GM23338 (cell line): ENCODE results near the gene ST7L. TPM values are rescaled to one million over a fixed set of nuclear protein-coding genes. Genes with fewer than 3 reads are reported as not detected.

Experiments
- ATAC-seq: fragments of 200-7000 bp; cut with Tn5 transposase; 3 replicates; pipeline ENCODE4 v1.9.1; 2020
- DNase-seq: peaks from one replicate; pipeline ENCODE4 v3.0.0-alpha.2; 2015; ENCODE audit warnings: low spot score
- H2AFZ ChIP-seq: fragments of 200-600 bp; sonication (generic); 2 replicates; pipeline ENCODE4 v1.8.0; 2016; ENCODE audit warnings: antibody characterized with exemption, mild to moderate bottlenecking, moderate library complexity
- H3F3A ChIP-seq: fragments of 200-600 bp; sonication (generic); replicated peaks from 2 replicates; pipeline ENCODE4 v1.8.0; 2017; ENCODE audit warnings: antibody characterized with exemption, mixed run types, low read depth
- H3K27ac ChIP-seq: fragments of 200-600 bp; sonication (generic); 2 replicates; pipeline ENCODE4 v1.6.1; 2016; ENCODE audit warnings: low read depth
- H3K27me3 ChIP-seq: fragments of 200-600 bp; sonication (generic); 2 replicates; pipeline ENCODE4 v1.8.0; 2016; ENCODE audit warnings: mild to moderate bottlenecking, mixed run types, moderate library complexity; ENCODE audit not compliant: insufficient read depth
- H3K36me3 ChIP-seq: fragments of 200-600 bp; sonication (generic); 2 replicates; pipeline ENCODE4 v1.8.0; 2016; ENCODE audit warnings: mild to moderate bottlenecking; ENCODE audit not compliant: insufficient read depth
- H3K4me1 ChIP-seq: fragments of 200-600 bp; sonication (generic); 2 replicates; pipeline ENCODE4 v1.8.0; 2016; ENCODE audit warnings: mild to moderate bottlenecking, moderate library complexity; ENCODE audit not compliant: insufficient read depth
- H3K4me2 ChIP-seq: fragments of 200-600 bp; sonication (generic); 2 replicates; pipeline ENCODE4 v1.7.1; 2017; ENCODE audit warnings: mixed run types
- H3K4me3 ChIP-seq: fragments of 200-600 bp; sonication (generic); 2 replicates; pipeline ENCODE4 v1.6.1; 2016; ENCODE audit warnings: mixed run types
- H3K79me2 ChIP-seq: fragments of 200-600 bp; sonication (generic); replicated peaks from 2 replicates; pipeline ENCODE4 v1.8.0; 2017; ENCODE audit warnings: mild to moderate bottlenecking; ENCODE audit not compliant: insufficient read depth
- H3K9me2 ChIP-seq: fragments of 200-600 bp; sonication (generic); 2 replicates; pipeline ENCODE4 v1.8.0; 2017; ENCODE audit not compliant: insufficient read depth
- H4K20me1 ChIP-seq: fragments of 200-600 bp; sonication (generic); replicated peaks from 2 replicates; pipeline ENCODE4 v1.8.0; 2017; ENCODE audit warnings: mild to moderate bottlenecking; ENCODE audit not compliant: insufficient read depth
- H3K27ac Mint-ChIP-seq: 2 replicates; pipeline ENCODE4 v1.8.0; 2020; ENCODE audit warnings: inconsistent platforms, mild to moderate bottlenecking, moderate library complexity, mixed read lengths
- H3K27me3 Mint-ChIP-seq: 3 replicates; pipeline ENCODE4 v1.8.0; 2022; ENCODE audit warnings: low read depth, mild to moderate bottlenecking, moderate library complexity, mixed read lengths, inconsistent platforms; ENCODE audit not compliant: insufficient read depth, poor library complexity
- H3K36me3 Mint-ChIP-seq: 3 replicates; pipeline ENCODE4 v1.8.0; 2021; ENCODE audit warnings: low read depth, mild to moderate bottlenecking, inconsistent platforms, moderate library complexity, mixed read lengths
- H3K4me1 Mint-ChIP-seq: 3 replicates; pipeline ENCODE4 v1.8.0; 2020; ENCODE audit warnings: mild to moderate bottlenecking, inconsistent platforms, mixed read lengths
- H3K4me3 Mint-ChIP-seq: 3 replicates; pipeline ENCODE4 v1.8.0; 2021; ENCODE audit warnings: moderate library complexity, mild to moderate bottlenecking, inconsistent platforms, mixed read lengths
- H3K9me3 Mint-ChIP-seq: 3 replicates; pipeline ENCODE4 v1.8.0; 2020; ENCODE audit warnings: moderate library complexity, mild to moderate bottlenecking, inconsistent platforms, mixed read lengths
- ZNF114 ChIP-seq: fragments of 250-450 bp; sonication (Bioruptor Pico); IDR thresholded peaks from 2 replicates; pipeline ENCODE4 v1.5.0; 2020; ENCODE audit warnings: mild to moderate bottlenecking, moderate library complexity
- ZNF462 ChIP-seq: fragments of 250-450 bp; sonication (Bioruptor Pico); IDR thresholded peaks from 2 replicates; pipeline ENCODE4 v1.5.0; 2020; ENCODE audit warnings: mild to moderate bottlenecking, moderate library complexity
- polyA plus RNA-seq: library from polyadenylated mRNA; unstranded; fragments of >200 nt; fragmentation: Nextera tagmentation; extraction: Ambion mirVana; gene quantifications from 2 replicates; pipeline ENCODE4 v1.2.1, GENCODE V29; 2016
- total RNA-seq: library from RNA; depleted of rRNA; stranded (reverse); fragments of >200 nt; shearing (Covaris generic); gene quantifications from 2 replicates; pipeline ENCODE4 v1.2.3, GENCODE V29; 2014
- TF ChIP-seq, protein P1 (sequence below): IDR thresholded peaks from 2 replicates; pipeline ENCODE4 v1.6.1; 2016; ENCODE audit warnings: antibody characterized with exemption
- TF ChIP-seq, protein P2 (sequence below): IDR thresholded peaks from one replicate; pipeline ENCODE4 v1.6.1; 2018; ENCODE audit warnings: antibody characterized with exemption; ENCODE audit not compliant: unreplicated experiment

Gene ST7L
- total and polyA plus RNA-seq, 2 experiments from 2014 or later: 18.2 to 21.0 TPM

DNA sequence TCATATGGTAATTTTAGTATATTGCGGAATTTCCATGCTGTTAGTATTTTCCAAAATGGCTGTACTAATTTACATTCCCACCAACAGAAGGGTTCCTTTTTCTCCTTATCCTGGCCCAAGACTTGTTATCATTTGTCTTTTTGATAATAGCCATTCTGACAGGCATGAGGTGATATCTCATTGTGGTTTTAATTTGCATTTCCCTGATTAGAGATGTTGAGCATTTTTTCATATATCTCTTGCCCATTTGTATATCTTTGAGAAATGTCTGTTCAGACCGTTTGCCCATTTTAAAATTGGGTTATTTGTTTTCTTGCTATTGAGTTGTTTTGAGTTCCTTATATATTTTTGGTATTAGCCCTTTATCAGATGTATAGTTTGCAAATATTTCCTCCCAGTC is 14.7 kb upstream of the ST7L start (continued):
- TF ChIP-seq, protein P1, sequence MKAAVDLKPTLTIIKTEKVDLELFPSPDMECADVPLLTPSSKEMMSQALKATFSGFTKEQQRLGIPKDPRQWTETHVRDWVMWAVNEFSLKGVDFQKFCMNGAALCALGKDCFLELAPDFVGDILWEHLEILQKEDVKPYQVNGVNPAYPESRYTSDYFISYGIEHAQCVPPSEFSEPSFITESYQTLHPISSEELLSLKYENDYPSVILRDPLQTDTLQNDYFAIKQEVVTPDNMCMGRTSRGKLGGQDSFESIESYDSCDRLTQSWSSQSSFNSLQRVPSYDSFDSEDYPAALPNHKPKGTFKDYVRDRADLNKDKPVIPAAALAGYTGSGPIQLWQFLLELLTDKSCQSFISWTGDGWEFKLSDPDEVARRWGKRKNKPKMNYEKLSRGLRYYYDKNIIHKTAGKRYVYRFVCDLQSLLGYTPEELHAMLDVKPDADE: no peak
- TF ChIP-seq ZNF114 (no peak), ZNF462 (no peak)

GRCh38 chr1:112629256-112629655 is 10.3 kb upstream of the ST7L start:
- Histone ChIP-seq H3K36me3 (0 out of 2 replicates have a peak, but pooled peaks cover 3% of the 10 kb centered on the region), H3F3A (no peaks in the 10 kb centered on the region), H3K4me1 (no peaks in the 10 kb centered on the region; the same call in 1 of the 2 replicates), H3K79me2 (peaks cover 100% of the 10 kb centered on the region), H3K27me3 (no peaks in the 10 kb centered on the region), H3K4me3 (no peak overlapping the region), H4K20me1 (peaks cover 84% of the 10 kb centered on the region), H3K9me2 (no peaks in the 10 kb centered on the region), H2AFZ (no peak overlapping the region), H3K27ac (no peak overlapping the region; the same call in 1 of the 2 replicates), H3K4me2 (no peak overlapping the region)
- ATAC-seq: no peak
- H3K27ac Mint-ChIP-seq: no peak overlapping the region
- no peak overlapping the region for H3K4me3 Mint-ChIP-seq
- TF ChIP-seq, protein P2, sequence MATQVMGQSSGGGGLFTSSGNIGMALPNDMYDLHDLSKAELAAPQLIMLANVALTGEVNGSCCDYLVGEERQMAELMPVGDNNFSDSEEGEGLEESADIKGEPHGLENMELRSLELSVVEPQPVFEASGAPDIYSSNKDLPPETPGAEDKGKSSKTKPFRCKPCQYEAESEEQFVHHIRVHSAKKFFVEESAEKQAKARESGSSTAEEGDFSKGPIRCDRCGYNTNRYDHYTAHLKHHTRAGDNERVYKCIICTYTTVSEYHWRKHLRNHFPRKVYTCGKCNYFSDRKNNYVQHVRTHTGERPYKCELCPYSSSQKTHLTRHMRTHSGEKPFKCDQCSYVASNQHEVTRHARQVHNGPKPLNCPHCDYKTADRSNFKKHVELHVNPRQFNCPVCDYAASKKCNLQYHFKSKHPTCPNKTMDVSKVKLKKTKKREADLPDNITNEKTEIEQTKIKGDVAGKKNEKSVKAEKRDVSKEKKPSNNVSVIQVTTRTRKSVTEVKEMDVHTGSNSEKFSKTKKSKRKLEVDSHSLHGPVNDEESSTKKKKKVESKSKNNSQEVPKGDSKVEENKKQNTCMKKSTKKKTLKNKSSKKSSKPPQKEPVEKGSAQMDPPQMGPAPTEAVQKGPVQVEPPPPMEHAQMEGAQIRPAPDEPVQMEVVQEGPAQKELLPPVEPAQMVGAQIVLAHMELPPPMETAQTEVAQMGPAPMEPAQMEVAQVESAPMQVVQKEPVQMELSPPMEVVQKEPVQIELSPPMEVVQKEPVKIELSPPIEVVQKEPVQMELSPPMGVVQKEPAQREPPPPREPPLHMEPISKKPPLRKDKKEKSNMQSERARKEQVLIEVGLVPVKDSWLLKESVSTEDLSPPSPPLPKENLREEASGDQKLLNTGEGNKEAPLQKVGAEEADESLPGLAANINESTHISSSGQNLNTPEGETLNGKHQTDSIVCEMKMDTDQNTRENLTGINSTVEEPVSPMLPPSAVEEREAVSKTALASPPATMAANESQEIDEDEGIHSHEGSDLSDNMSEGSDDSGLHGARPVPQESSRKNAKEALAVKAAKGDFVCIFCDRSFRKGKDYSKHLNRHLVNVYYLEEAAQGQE: no peak
- no peaks in the 10 kb centered on the region for H3K36me3 Mint-ChIP-seq
- H3K27me3 Mint-ChIP-seq: peaks cover 3% of the 10 kb centered on the region
- DNase-seq: no peak
- no peaks in the 10 kb centered on the region for H3K4me1 Mint-ChIP-seq
- no peaks in the 10 kb centered on the region for H3K9me3 Mint-ChIP-seq
